NCI-H187 (cell line): ENCODE measurements around the gene MS4A15.
"Not testable (repeated sequence)": the region's sequence is repeated elsewhere in the genome, so short reads cannot be mapped to it uniquely, and the experiment has no call there.

ENCODE experiments used
- DNase-seq, 2 experiments: peaks; one replicate each; lab custom pipeline; 2025; lab: John Stamatoyannopoulos, UW

MS4A15 gene

DNA sequence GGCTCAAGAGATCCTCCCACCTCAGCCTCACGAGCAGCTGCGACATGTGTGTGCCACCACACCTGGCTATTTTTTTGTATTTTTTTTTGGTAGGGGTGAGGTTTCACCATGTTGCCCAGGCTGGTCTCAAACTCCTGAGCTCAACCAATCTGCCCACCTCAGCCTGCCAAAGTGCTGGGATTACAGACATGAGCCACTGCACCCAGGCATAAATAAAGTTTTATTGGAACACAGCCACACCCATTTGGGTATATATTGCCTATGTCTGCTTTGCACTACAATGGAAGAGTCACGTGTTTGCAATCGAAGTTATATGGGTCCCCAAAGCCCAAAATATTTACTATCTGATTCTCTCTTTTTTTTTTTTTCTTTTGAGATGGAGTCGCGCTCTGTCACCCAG is 1.8 kb upstream of the MS4A15 start:
- no peak for DNase-seq

DNA sequence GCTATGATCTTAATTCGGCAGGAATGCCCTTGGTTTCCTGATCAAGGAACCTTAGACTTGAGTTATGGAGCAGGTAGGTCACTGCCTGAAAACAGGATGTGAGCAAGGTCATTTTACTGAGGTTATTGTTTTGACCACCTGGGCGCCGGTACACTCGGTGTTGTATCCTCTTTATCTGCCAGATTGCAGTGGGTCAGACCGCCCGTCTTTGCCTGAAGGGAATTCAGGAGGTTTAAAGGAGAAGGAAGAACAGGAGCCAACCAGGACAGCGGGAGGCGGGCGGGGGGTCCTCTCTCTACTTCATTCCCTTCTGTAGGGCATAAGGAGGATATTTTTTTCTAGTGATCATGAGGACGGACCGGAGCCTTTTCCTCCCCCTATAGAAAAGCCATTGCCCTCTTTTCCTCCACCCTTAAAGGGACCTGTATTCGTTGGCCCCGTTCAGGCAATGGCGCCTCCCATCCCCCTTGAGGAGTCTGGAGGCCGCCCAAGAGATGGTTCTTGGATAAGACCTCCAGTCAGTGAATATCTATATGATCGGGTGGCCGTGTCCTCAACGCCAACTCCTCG is 649 bp downstream of the MS4A15 start:
- DNase-seq: no peak

DNA sequence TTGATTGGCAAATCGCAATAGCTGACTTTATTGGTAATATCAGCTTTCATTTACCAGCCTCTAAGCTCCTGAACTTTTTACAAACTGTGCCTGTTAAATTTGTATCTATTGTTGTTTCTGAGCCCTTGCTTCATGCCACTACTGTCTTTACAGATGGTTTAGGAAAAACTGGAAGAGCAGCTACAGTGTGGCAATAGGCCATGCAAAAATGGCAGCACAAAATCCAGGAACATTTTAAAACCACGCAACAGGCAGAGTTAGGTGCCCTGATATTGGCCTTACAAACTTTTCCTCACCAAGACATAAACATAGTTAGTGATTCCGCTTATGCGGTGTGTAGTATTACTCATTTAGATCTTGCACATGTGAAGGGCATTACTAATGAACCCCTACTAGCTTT is 2.0 kb downstream of the MS4A15 start:
- DNase-seq: not testable (repeated sequence)

DNA sequence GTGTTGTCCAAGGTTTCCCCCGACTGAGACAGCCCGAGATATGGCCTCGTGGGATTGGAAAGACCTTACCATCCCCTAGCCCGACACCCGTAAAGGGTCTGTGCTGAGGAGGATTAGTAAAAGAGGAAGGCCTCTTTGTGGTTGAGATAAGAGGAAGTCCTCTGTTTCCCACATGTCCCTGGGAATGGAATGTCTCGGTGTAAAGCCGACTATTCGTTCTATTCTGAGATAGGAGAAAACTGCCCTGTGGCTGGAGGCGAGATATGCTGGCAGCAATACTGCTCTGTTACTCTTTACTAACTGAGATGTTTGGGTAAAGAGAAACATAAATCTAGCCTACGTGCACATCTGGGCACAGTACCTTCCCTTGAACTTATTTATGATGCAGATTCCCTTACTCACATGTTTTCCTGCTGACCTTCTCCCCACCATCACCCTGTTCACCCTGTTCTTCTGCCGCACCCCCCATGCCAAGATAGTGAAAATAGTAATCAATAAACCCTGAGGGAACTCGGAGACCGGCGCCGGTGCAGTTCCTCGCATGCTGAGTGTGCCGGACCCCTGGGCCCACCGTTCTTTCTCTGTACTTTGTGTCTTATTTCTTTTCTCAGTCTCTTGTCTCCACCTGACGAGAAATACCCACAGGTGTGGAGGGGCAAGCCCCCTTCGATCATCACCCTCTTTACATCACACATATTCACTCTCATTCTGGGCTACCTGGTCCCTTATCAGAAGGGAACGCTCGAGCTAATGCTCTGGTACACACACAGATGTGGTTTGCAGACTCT is 3.0 kb downstream of the MS4A15 start:
- DNase-seq: not testable (repeated sequence)

DNA sequence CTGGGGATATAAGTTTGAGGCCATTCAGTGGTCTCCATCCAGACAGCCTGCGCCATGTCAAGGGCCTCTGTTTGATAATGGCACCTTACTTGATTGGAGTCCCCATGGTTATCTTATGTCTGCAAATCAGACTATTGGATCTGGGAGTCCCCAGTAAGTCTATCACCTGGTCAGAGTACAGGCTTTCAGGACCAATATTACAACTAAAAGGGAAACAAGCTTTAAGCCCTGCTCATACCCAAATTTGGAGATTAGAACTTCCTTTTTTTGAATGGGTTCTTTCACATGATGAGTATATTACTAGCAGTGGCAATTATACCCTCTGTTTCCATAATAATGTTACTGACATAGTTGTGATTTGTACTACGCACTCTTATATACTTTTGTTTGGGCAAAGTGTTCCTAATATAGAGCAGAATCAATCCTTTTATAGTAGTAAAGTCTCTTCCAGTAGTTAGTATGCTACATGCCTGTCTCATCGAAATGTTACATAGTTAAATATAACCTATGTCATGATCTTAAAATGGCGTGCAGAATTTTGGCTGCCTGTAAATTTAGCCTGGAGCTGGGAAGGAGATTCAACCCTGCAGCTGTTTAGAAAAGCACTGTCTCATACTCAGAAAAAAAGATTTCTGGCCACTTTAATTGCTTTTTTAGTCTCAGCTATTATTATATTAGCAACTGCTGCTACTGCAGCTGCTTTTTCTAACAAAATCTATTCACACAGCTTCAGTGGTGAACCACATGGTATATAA is 4.9 kb downstream of the MS4A15 start:
- DNase-seq: no peak

DNA sequence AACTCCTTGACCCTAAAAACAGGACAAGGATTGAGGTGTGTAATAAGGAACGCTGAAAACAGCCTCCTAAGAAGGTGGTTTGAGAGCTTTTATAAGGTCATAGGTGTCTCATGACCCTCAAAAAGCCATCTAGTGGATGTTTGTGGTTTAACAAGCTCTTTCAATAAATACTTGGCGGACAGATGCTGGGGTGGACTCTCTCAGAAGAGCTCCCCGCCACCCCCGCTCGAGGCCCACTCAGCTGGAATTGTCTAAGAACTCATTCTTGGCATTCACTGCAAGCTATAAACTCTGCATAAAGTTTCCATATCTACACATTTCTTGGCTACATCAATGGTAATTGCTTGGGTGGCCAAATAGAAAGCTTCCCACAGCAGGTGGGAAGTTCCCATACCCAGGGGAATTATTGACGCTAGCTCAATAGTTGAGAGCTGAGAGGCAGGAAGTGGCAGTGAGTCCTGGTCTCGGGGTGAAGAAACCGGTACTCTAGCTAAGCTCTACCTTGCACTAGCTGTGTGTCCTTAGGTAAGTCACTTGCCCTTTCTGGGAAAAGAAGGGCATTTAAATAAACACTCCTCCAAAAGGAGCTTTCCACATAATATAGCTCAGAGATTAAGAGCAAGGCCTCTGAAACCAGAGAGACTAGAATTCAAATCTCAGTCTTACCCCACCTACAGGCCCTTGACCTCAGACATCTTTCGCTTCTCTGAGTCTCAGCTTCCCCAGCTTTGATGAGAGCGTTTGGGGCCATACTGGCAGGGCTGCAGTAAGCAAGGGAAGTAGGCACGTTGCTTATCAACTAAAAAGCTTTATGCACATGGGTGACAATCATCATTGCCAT is 6.4 kb downstream of the MS4A15 start:
- no peak for DNase-seq

DNA sequence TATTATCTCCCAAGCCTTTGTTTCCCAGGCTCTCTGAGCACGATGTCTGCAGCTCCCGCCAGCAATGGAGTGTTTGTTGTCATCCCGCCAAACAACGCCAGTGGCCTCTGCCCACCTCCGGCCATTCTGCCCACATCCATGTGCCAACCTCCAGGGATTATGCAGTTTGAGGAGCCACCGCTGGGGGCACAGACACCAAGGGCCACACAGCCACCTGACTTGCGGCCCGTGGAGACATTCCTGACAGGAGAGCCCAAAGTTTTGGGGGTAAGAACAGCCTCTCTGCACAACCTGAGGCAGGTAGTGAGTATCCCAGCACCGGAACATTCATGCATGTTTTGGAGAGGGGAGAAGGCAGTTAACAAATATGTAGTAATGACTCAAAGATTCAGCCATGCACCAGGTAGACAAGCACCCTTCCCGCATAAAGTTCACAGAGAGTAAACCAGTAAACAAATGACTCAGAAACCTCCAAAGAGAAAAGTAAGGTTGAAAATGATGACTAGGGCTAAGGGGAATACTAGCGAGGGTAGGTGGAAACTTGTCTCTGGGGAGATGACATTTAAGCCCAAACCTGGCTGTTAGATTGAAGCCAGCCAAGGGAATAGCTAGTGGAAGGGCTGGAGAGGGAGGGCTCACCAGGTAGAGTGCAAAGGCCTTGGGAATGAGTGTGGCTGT is 7.2 kb downstream of the MS4A15 start:
- no peak for DNase-seq

DNA sequence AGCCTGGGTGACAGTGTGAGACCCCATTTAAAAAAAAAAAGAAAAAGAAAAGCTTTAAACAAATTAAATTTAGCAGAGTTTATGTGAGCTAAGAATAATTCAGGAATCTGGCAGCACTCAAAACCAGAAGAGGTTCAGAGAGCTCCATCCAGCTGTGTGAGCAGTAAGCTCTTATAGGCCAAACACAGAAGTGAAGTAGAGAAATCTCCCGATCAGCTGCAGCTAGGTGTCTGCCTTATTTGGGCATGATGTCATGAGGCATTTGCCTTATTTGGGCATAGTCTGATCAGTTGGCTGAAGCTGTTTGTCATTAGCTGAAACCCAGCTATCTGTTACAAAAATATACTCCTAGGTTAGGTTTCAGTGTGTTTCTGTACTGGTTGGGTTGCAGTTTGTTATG is 8.2 kb downstream of the MS4A15 start:
- DNase-seq: no peak

DNA sequence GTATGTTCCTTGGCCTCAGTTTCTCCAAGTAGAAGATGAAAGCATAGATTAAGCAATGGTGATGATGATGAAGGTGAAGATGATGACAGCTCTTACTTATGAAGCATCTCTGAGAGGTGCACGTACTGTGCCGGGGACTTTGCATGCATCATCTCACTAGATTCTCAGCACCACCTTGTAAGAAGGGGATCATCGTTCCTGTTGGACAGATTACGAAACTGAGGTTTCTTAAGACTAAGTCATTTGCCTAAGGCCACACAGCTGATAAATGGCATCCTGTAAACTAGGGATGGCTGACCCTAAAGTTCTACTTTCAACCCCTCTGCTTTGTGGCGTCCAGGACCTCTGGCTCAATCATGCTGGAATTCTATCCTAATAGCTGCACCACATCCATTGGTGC is 8.7 kb downstream of the MS4A15 start:
- DNase-seq: no peak

DNA sequence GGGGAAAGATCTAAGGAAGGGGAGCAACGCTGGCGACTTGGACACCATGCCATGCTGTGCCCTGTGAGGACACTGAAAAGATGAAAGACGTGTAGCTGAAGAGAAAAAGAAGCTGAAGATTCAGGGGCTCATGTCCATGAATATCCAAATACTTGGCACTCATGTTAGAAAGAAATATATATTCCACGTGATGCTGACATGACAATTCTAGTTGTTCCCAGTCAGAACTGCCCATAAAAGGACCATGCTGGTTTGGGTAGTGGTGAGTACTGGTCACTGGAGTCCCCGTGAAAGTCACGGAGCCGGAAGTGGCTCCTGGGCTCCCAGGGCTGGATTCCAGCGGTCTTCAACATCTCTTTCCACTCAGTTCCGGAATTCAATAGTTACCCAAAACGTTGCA is 9.9 kb downstream of the MS4A15 start:
- DNase-seq: no peak

DNA sequence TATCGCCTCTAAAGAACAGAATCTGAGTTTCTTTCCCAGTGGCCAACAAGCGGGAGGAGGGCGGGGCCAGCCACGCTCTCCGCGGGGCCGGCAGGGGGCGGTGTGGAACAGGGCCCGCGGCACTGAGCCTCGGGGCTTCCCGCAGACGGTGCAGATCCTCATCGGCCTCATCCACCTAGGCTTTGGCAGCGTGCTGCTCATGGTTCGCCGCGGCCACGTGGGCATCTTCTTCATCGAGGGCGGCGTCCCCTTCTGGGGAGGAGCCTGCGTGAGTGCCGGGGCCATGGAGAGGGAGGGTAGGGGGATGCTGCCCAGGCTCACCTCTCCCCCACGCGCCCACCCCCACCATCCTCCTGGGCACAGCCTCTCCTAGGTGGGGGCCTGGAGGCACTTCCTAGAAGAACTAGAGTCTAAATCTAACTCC is 10.7 kb downstream of the MS4A15 start:
- DNase-seq: no peak

DNA sequence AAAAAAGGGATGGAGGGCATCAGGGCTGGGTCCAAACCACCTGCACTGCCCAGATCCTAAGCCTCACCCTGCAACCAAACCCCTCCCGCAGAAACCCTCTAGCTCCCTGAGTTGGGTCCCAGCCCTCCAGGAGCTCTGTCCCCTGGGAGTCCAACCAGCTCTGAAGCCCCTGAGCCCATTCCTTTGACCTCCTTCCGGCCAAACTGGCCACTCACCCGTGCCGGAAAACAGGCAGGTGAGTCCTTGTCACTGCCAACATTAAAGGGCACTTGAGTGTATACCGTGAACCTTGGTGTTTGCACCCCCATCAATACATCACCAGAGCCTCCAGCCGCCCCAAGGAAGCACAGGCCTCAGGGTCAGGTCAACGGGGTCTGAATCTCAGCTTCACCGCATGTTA is 11.5 kb downstream of the MS4A15 start:
- no peak for DNase-seq

DNA sequence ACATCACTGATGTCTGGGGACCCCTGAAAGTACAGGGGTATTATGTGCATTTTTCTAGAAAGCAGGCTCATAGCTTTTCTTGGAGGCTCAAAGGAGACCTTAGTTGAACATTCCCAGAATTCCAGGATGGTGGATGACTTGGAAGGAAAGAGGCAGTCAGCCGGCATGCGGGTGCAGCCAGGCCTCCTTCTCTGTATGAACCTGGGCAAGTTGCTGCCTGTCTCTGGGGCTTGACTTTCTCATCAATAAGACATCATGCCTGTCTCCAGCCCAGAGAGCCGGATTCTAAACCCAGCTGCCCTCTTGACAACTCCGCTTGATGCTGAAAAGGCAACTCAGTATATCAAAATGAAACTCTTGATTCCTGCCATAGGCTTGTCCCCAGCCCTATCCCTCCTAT is 12.6 kb downstream of the MS4A15 start:
- DNase-seq: no peak

DNA sequence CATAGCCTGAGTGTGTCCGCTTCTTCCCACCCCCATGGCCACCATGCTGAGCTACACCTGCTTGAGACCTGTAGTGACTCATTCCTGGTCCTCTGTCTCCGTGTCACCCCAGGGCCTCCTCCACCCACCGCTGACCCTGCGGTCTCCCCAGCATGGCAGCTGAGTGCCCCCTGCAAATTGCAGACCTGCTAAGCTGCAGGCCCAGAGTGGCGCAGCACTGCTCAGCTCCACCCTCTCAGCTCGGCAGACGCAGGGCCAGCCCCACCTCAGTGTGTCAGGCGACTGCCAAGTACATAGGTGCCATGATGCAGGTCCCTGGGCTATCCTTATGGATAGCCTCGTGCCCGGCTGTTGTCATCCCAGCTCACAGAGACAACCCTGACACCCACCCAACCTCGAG is 13.1 kb downstream of the MS4A15 start:
- no peak for DNase-seq

DNA sequence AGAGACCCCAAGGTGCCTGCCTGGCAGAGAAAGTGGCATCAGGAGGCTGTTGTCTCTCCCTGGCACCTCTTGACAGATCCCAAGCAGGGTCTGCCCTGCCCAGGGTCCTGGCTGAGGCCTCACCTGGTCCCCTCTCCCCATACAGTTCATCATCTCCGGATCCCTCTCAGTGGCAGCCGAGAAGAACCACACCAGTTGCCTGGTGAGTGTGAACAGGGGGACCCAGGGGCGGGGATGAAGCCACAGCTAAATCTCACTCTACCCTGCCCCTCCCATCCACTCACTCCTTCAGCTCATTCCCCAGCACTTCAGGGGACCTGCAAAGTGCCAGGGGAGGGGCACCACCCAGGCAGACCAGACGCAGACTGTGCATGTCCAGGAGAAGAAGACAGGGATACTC is 14.5 kb downstream of the MS4A15 start:
- no peak for DNase-seq

DNA sequence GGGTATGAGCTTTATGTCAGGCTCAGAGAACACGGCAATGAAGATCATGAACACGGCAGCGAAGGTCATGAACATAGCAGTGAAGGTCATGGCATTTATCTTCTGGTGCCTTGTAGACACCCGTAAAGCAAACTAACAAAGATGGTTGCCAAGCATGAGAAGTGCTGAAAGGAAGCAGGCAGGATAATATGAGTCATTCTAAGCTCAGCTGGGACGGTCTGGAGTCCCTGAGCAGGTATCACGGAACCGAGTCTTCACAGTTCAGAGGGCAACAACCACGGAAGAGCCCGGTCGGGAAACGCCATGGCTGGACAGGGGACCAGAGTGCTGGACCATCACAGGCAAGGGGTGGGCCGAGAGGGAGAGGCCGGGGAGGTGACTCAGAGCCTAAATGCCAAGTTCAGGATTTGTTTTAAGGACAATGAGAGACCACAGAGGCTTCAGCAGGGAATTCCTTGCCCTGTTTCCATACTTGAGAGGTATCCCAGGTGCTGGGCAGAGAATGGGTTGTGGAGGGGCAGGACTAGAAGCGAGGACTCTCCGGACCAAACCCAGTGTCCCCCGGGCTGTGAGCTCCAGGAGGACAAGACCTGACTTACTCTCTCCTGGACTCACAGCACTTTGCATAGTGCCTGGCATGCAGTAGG is 15.3 kb downstream of the MS4A15 start:
- no peak for DNase-seq

DNA sequence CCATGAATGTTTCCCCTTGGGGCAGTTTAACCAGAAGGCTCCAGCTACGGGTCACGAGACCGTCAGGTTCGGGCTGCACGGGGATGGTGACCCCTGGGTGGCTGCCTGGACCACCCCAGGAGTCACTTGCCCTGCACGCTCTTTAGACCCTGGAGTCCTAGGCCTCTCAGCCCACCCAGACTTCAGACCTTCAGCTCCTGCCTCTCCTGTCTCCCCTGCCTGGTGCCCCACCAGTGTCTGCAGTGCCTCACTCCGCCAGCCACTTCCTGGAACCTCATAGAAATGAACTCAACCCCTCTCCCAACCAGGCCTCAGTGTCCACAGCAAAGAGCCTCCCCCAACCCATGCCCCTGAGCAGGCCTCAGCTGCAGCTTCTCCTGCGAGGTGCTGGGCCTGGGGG is 16.0 kb downstream of the MS4A15 start:
- DNase-seq: no peak

DNA sequence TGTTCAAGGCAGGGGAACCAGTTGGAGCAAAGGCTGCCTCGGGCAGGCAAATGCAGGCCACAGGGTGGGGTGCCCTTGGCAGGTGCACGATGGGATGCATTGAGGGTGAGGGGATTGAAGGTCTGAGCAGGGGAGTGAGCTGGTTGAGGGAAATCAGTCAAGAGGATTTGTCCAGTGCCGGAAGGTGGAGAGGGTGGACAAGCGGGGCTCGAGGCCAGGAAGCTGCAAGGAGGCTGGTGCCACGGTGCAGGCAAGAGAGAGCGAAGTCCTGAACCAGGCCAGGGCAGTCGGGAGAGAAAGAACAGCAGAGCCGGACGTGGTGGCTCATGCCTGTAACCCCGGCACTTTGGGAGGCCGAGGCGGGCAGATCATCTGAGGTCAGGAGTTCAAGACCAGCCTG is 18.1 kb downstream of the MS4A15 start:
- no peak for DNase-seq

DNA sequence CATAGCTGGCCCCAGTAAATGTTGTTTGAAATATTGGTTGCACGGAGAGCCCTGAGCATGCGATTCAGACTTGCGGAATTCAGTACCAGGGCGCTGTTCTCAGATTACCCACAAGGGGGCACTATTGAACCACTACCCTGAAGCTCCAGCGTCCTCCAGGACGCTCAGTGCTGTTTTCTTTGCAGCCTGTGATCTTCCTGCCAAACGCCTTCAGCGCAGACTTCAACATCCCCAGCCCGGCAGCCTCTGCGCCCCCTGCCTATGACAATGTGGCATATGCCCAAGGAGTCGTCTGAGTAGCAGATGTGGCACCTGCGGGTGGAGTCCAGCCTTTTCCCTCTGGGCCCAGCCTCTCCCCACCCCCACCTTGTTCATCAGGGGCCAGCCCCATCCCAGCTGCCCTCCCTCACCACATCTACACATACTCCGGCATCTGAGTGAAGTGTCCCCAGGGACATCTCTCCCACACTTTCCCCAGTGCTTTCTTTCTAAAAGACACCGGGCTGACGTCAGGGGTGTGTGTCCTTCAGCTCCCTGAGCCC is 18.8 kb downstream of the MS4A15 start:
- peak; percentile 14 to 50 for DNase-seq

DNA sequence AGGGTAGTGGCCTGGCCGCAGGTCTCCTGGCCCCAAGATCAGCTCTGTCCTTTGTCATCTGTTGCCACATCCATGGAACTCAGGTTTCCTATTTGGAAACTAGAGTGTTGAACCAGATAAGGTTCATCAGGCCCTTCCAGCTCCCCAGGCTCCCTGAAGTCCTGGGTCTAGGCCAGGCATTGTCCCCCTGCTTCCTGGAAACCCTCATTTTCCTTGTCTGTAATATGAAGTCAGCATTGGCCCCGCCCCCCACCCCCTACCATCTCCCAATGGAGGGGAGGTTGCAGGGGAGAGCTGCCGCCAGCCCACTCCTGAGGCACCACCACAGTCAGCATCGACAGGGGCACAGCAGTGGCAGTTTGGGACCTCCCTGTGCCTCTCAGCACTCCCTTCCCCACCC is 19.5 kb downstream of the MS4A15 start:
- no peak for DNase-seq

DNA sequence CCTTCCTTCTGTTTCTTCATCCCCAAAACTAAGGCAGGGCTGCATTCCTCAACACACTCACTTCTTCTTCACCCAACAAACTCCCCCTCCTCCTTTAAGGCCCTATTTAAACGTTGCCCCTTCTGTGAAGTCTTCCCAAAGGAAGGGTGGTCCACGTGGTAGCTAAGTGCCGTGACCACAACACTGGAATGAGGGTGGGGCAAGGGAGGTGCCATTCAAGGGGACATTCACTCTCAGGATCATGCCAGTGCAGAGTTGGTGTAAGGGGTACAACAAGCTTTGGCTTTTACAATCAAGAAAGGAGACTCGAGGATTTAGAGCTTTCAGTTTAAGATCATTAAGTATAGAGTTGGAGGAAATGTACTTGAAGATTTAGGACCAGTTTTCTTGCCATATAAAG is 20.4 kb downstream of the MS4A15 start:
- no peak for DNase-seq
